ENCODE results near the gene MTA1.

The MTA1 gene

DNA sequence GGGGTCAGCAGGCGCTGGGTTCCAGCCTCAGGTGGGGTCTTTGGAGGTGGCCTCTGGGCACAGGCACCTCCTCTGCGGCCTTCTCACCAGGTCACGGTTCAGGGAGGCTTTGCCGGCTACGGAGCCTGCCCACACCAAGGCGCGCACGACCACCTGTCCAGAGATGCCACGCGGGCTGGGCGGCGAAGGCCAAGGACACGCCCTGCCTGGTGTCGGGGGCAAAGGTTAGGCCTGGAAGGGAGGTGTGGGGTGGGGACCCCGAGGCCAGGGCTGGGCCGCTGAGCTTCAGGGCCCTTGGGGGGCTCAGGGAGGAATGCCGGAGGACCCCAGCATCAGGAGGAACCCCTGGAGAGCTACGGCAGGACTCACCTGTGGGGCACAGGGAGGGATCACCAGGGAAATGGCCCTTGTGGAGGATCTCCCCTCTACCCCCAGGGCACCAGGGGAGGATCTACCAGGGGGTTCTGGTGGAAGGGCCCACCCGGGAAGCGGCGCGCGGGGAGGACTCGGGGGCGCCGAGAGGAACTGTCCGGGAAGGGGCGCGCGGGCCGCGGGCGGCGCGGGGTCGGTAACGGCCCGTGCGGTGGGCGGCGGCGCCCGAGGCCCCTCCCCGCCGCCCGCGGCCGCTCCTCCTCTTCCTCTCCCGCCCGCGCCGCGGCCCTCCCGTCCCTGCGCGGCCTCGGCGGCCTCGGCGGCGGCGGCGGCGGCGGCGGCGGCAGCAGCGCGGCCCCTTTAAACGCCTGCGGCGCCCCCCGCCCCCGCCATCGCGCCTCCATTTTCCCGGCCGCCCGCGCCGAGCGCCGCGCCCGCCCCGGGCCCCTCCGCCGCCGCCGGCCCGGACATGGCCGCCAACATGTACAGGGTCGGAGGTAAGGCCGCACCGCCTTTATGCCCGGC is at the start of gene MTA1:
Gene MTA1 (plus strand): TSS at position 633 of the 897 bp plus-strand sequence. CDS start 209 bp downstream, at position 842.
- TF ChIP-seq, protein P1, sequence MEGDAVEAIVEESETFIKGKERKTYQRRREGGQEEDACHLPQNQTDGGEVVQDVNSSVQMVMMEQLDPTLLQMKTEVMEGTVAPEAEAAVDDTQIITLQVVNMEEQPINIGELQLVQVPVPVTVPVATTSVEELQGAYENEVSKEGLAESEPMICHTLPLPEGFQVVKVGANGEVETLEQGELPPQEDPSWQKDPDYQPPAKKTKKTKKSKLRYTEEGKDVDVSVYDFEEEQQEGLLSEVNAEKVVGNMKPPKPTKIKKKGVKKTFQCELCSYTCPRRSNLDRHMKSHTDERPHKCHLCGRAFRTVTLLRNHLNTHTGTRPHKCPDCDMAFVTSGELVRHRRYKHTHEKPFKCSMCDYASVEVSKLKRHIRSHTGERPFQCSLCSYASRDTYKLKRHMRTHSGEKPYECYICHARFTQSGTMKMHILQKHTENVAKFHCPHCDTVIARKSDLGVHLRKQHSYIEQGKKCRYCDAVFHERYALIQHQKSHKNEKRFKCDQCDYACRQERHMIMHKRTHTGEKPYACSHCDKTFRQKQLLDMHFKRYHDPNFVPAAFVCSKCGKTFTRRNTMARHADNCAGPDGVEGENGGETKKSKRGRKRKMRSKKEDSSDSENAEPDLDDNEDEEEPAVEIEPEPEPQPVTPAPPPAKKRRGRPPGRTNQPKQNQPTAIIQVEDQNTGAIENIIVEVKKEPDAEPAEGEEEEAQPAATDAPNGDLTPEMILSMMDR (IDR thresholded peaks at IDR 0.05; ENCODE audit: low read depth, low read length): no peak
- H3K4me3 ChIP-seq (ENCODE audit: low read depth, low read length): peak within 1 kb of the TSS; percentile 78

DNA sequence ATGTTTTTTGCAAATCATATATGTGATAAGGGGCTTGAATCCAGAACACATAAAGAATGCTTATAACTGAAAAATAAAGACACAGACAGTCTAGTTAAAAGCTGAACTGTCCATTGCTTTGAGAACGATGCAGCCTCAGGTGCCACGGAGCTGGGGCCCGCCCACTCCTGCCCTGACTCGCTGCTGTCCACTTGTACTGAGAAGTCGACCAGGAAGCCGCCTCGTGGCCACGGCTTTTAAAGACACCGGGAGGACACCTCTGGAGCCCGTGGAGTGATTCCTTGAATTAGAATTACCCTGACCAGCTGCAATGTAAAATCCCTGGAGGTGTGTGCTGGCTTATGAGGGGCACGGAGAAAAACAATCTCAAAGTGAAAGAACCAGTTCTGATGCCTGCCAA is 45.2 kb upstream of the MTA1 start:
- TF ChIP-seq, protein P1 (IDR thresholded peaks at IDR 0.05; ENCODE audit: low read depth, low read length): no peak

DNA sequence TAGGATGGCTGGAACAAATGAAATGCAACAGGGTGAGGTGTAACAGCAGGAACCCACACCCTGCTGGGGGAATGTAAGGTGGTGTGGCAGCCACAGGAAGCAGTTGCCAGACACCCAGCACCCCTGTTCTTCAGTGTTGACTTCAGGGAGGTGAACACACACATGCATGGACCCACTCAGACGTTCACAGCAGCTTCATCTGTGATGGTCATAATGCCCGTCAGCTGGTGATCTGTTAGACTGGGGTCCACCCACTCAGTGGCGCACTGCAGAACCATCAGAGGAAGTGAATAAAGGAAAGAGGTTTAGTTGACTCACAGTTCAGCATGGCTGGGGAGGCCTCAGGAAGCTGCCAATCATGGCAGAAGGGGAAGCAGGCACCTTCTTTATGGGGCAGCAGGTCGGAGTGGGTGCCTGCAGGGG is 44.0 kb upstream of the MTA1 start:
- no peak overlapping the region for H3K4me3 ChIP-seq (ENCODE audit: low read depth, low read length)
- TF ChIP-seq, protein P1 (IDR thresholded peaks at IDR 0.05; ENCODE audit: low read depth, low read length): no peak

More for the DNA sequence above, 45.2 kb upstream of the MTA1 start:
- no peak overlapping the region for H3K4me3 ChIP-seq (ENCODE audit: low read depth, low read length)

DNA sequence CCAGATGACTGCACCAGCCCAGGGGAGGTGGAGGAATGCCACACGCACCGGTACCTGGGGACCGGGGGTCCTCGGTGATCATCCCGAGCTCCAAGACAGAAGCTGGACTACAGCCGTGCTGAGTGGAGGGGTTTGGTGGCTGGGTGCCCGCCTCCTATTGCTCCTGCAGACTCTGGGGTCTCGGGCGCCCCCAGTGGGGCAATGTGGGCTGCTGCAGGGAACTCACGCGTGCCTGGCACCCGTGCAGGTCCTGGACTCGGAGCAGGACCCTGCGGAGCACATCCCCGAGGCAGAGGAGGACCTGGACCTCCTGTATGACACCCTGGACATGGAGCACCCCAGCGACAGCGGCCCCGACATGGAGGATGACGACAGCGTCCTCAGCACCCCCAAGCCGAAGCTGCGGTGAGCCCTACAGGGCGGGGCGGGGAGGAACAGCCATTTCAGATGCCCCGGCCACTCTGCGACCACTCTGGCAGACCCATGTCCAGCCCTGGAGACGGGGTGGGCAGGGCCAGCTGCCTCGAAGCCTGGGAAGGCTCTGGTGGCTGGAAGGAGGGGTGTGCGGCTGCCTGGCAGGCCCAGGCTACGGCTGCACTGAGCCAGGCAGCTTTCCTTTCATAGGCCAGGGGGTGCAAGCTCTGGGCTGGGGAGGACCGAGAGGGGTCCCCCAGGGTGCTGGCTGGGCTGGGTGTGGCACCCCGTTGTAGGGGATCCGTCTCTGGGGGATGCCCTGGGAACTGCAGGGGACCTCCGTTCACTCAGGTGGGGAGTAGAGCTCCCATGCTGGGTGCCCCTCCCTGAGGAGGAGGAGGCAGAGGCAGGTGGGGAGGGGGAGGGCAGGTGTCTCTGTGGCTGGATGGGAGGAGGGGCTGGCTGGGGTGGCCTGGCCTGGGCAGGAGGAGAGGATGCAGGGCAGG is 42.8 kb upstream of the MTA1 start:
- TF ChIP-seq, protein P1 (IDR thresholded peaks at IDR 0.05; ENCODE audit: low read depth, low read length): no peak
- H3K4me3 ChIP-seq (ENCODE audit: low read depth, low read length): no peak overlapping the region

DNA sequence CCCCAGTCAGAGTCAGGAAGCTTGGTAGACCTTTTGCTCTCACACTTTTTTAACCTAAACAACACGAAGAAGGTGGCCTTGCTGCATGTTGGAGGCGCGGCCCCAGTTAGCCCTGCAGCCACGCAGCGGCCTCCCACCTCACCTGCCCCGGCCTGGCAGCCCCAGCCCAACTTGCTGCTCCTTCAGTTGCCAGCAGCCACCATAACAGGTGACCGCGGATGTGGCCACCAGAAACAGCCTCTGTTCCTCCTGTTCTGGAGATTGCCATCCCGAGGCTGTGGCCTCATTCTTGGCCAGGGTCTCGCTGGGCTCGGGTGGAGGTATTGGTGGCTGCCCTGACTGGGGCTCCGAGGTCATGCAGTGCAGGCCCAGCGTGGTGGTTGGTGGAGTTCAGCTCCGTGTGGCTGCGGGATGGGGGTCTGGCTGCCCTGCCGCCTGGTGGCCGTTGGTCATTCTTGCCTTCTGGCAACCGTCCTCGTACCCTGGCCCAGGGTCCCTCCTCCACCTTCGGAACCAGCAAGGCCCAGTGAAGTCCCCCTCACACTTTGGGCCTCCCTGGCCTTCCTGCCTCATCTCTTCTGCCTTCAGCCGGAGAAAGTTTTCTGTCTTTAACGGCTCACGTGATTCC is 42.0 kb upstream of the MTA1 start:
- H3K4me3 ChIP-seq (ENCODE audit: low read depth, low read length): no peak overlapping the region
- TF ChIP-seq, protein P1 (IDR thresholded peaks at IDR 0.05; ENCODE audit: low read depth, low read length): no peak

DNA sequence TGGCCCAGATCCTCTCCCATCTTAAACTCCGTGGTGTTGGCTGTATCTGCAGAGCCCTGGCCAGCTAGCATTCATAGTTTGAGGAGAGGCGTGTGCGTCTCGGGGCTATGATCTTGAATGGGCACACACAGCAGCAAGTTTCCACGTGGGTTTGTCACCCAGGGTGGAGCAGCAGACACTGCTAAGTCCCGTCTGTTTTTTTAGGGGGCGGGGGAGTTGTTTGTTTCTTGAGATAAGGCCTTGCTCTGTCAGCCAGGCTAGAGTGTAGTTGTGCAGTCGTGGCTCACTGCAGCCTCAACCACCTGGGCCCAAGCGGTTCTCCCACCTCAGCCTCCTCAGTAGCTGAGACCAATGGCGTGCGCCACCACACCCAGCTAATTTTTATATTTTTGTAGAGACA is 41.4 kb upstream of the MTA1 start:
- TF ChIP-seq, protein P1 (IDR thresholded peaks at IDR 0.05; ENCODE audit: low read depth, low read length): no peak
- H3K4me3 ChIP-seq (ENCODE audit: low read depth, low read length): no peak overlapping the region

Measured in WI38 (cell line).